Measurements from ENCODE around the gene GABBR2.
"Not testable (repeated sequence)": the region's sequence is repeated elsewhere in the genome, so short reads cannot be mapped to it uniquely, and the experiment has no call there.

Gene GABBR2

GRCh38 chr9:98516205-98516896, 192.4 kb downstream of the GABBR2 start:
- H2AFZ ChIP-seq (ENCODE audit: low read depth, low read length): no peak overlapping the region
- TF ChIP-seq EZH2phosphoT487 (IDR thresholded peaks at IDR 0.05; ENCODE audit: low read depth): no peak
- TF ChIP-seq CTCF (IDR thresholded peaks at IDR 0.05; ENCODE audit: low read depth, low read length): no peak
- H3K36me3 ChIP-seq (replicated peaks; ENCODE audit: low read depth, low read length): no peaks in the 10 kb centered on the region
- no peak overlapping the region for H3K4me3 ChIP-seq (ENCODE audit: low read length)
- H3K4me2 ChIP-seq (ENCODE audit: low read length): no peak overlapping the region
- H4K20me1 ChIP-seq (ENCODE audit: insufficient read depth, low read length): no peaks in the 10 kb centered on the region
- no peaks in the 10 kb centered on the region for H3K27me3 ChIP-seq (ENCODE audit: low read depth, low read length)
- no peaks in the 10 kb centered on the region for H3K79me2 ChIP-seq (ENCODE audit: low read length)
- H3K9ac ChIP-seq (ENCODE audit: low read length): no peak overlapping the region
- no peak overlapping the region for H3K27ac ChIP-seq (ENCODE audit: low read length)
- H3K4me1 ChIP-seq (ENCODE audit: low read length): no peaks in the 10 kb centered on the region
- no peaks in the 10 kb centered on the region for H3K9me3 ChIP-seq (ENCODE audit: insufficient read depth, low read length)

- no peaks in the 10 kb centered on the region for H3K79me2 ChIP-seq (ENCODE audit: low read length)
- no peak overlapping the region for H3K27ac ChIP-seq (ENCODE audit: low read length)
- H3K4me2 ChIP-seq (ENCODE audit: low read length): no peak overlapping the region
- no peaks in the 10 kb centered on the region for H4K20me1 ChIP-seq (ENCODE audit: insufficient read depth, low read length)
- no peak for TF ChIP-seq EZH2phosphoT487 (IDR thresholded peaks at IDR 0.05; ENCODE audit: low read depth)
- no peak for TF ChIP-seq CTCF (IDR thresholded peaks at IDR 0.05; ENCODE audit: low read depth, low read length)
- no peaks in the 10 kb centered on the region for H3K36me3 ChIP-seq (replicated peaks; ENCODE audit: low read depth, low read length)
- no peaks in the 10 kb centered on the region for H3K27me3 ChIP-seq (ENCODE audit: low read depth, low read length)
- no peaks in the 10 kb centered on the region for H3K9me3 ChIP-seq (ENCODE audit: insufficient read depth, low read length)
- no peak overlapping the region for H3K4me3 ChIP-seq (ENCODE audit: low read length)
- no peak overlapping the region for H2AFZ ChIP-seq (ENCODE audit: low read depth, low read length)
- no peak overlapping the region for H3K9ac ChIP-seq (ENCODE audit: low read length)
- no peaks in the 10 kb centered on the region for H3K4me1 ChIP-seq (ENCODE audit: low read length)
Observed at GRCh38 chr9:98515506-98516204, 193.1 kb downstream of the GABBR2 start.

- Histone ChIP-seq H2AFZ (ENCODE audit: low read depth, low read length) (no peak overlapping the region), H3K9ac (ENCODE audit: low read length) (no peak overlapping the region), H3K4me3 (ENCODE audit: low read length) (no peak overlapping the region), H3K27me3 (ENCODE audit: low read depth, low read length) (no peaks in the 10 kb centered on the region), H4K20me1 (ENCODE audit: insufficient read depth, low read length) (no peaks in the 10 kb centered on the region), H3K4me1 (ENCODE audit: low read length) (no peaks in the 10 kb centered on the region), H3K4me2 (ENCODE audit: low read length) (no peak overlapping the region), H3K79me2 (ENCODE audit: low read length) (no peaks in the 10 kb centered on the region), H3K27ac (ENCODE audit: low read length) (no peak overlapping the region), H3K36me3 (replicated peaks; ENCODE audit: low read depth, low read length) (no peaks in the 10 kb centered on the region), H3K9me3 (ENCODE audit: insufficient read depth, low read length) (no peaks in the 10 kb centered on the region)
- no peak for TF ChIP-seq CTCF (IDR thresholded peaks at IDR 0.05; ENCODE audit: low read depth, low read length)
- no peak for TF ChIP-seq EZH2phosphoT487 (IDR thresholded peaks at IDR 0.05; ENCODE audit: low read depth)
Observed at GRCh38 chr9:98514841-98515240, 193.9 kb downstream of the GABBR2 start.

GRCh38 chr9:98508217-98508919, 200.4 kb downstream of the GABBR2 start:
- not testable (repeated sequence) for H3K36me3 ChIP-seq (replicated peaks; ENCODE audit: low read depth, low read length); H4K20me1 ChIP-seq (ENCODE audit: insufficient read depth, low read length); H3K27me3 ChIP-seq (ENCODE audit: low read depth, low read length); H3K4me1 ChIP-seq (ENCODE audit: low read length); H3K4me3 ChIP-seq (ENCODE audit: low read length); H3K79me2 ChIP-seq (ENCODE audit: low read length); H2AFZ ChIP-seq (ENCODE audit: low read depth, low read length); H3K27ac ChIP-seq (ENCODE audit: low read length); H3K9me3 ChIP-seq (ENCODE audit: insufficient read depth, low read length); H3K4me2 ChIP-seq (ENCODE audit: low read length); H3K9ac ChIP-seq (ENCODE audit: low read length)

All from OCI-LY3 (cell line).